Karpas-422 (cell line): ENCODE data around the gene NOL4L. TPM values are rescaled to one million over a fixed set of nuclear protein-coding genes. Genes with fewer than 3 reads are reported as not detected.
A peak's percentile ranks its signal among the peaks of the same experiment; 100 is the strongest.

Source experiments
- DNase-seq: peaks from one replicate; pipeline ENCODE4 v3.0.0-alpha.2; 2015
- H2AFZ ChIP-seq: fragments of 200-600 bp; sonication (generic); 2 replicates; pipeline ENCODE4 v1.6.1; 2014; ENCODE audit warnings: antibody characterized with exemption, low read length, mixed read lengths
- H3K27ac ChIP-seq: fragments of 200-600 bp; sonication (generic); 2 replicates; pipeline ENCODE4 v1.5.1; 2014; ENCODE audit warnings: mild to moderate bottlenecking, low read length, moderate library complexity
- H3K27me3 ChIP-seq: fragments of 200-600 bp; sonication (generic); 2 replicates; pipeline ENCODE4 v1.6.1; 2014; ENCODE audit warnings: low read length, mixed read lengths
- H3K36me3 ChIP-seq: fragments of 200-600 bp; sonication (generic); 2 replicates; pipeline ENCODE4 v1.6.1; 2014; ENCODE audit warnings: low read length, mixed read lengths; ENCODE audit not compliant: insufficient read depth
- H3K4me1 ChIP-seq: fragments of 200-600 bp; sonication (generic); 2 replicates; pipeline ENCODE4 v1.6.1; 2014; ENCODE audit warnings: mild to moderate bottlenecking, low read length, mixed read lengths
- H3K4me2 ChIP-seq: fragments of 200-600 bp; sonication (generic); 2 replicates; pipeline ENCODE4 v1.6.1; 2014; ENCODE audit warnings: low read length, low read depth, mild to moderate bottlenecking; ENCODE audit not compliant: poor library complexity, severe bottlenecking
- H3K4me3 ChIP-seq: fragments of 200-600 bp; sonication (generic); 2 replicates; pipeline ENCODE4 v1.5.1; 2014; ENCODE audit warnings: mild to moderate bottlenecking, antibody characterized with exemption, low read length, mixed read lengths
- H3K79me2 ChIP-seq: fragments of 200-600 bp; sonication (generic); 2 replicates; pipeline ENCODE4 v1.6.1; 2014; ENCODE audit warnings: mild to moderate bottlenecking, low read length, mixed read lengths
- H3K9ac ChIP-seq: fragments of 200-600 bp; sonication (generic); 2 replicates; pipeline ENCODE4 v1.6.0; 2014; ENCODE audit warnings: low read length
- H3K9me2 ChIP-seq: fragments of 200-600 bp; sonication (generic), shearing (Covaris generic); replicated peaks from 2 replicates; pipeline ENCODE4 v1.6.0; 2014; ENCODE audit warnings: mild to moderate bottlenecking, low read length, moderate library complexity; ENCODE audit not compliant: insufficient read depth
- H3K9me3 ChIP-seq: fragments of 300-700, 200-600 bp; sonication (generic); 2 replicates; pipeline ENCODE4 v1.6.1; 2014; ENCODE audit warnings: low read length, mixed read lengths
- H4K20me1 ChIP-seq: fragments of 200-600 bp; sonication (generic); 2 replicates; pipeline ENCODE4 v1.6.1; 2014; ENCODE audit warnings: mild to moderate bottlenecking, antibody characterized with exemption, low read length, low read depth; ENCODE audit not compliant: insufficient read depth
- total RNA-seq: library from RNA; depleted of rRNA; stranded (reverse); fragments of >200 nt; shearing (Covaris generic); gene quantifications from 2 replicates; pipeline ENCODE4 v1.2.3, GENCODE V29; 2014; ENCODE audit warnings: low replicate concordance

Gene NOL4L
- total RNA-seq, 1 experiment from 2014 or later = 1.5 TPM

DNA sequence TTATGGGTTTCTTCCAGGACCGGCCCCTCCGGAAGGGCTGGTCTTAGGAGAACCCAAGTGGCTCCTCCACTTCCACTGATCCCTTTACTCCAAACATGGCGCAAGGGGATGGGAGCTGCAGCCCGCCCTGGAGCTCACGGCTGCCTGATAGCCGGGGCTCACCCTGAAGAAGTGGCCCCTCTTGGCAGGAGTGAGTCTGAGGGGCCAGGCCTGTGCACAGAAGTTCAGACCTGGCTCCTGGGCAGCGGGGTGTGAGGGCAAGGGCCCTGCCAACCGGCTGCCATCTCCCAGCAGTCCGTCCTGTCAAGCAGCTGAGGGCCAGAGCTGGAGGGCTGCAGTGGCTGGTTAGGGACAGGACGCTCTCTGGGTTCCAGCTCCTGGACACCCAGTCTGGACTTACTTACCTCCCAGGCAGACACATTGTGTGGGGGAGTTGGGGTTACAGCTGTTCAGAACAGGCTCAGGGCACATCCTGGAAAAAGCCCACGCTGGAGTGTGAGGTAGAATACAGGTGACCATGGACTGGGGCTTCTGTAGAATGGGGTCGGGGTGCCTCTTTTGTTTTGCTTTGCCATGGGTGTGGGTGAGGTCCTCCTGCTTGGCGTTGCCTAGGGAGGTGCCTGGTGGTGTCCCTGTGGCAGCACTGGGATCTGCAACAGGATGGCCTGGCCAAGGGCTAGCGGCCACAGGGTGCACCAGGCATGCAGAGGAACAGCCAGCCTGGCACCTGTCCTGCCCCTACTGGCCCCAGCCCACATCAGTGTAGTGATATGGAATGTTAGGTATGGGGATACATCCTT is 138.6 kb downstream of the NOL4L start:
- no peaks in the 10 kb centered on the region for H3K9me2 ChIP-seq
- no peak overlapping the region for H2AFZ ChIP-seq
- peaks cover 6% of the 10 kb centered on the region; the same call in 1 of the 2 replicates for H4K20me1 ChIP-seq
- H3K4me2 ChIP-seq = no peak overlapping the region
- no peaks in the 10 kb centered on the region for H3K79me2 ChIP-seq
- DNase-seq = no peak
- no peak overlapping the region for H3K4me3 ChIP-seq
- no peaks in the 10 kb centered on the region for H3K36me3 ChIP-seq
- H3K27me3 ChIP-seq = no peaks in the 10 kb centered on the region
- H3K4me1 ChIP-seq = peaks cover 28% of the 10 kb centered on the region
- H3K9me3 ChIP-seq = no peaks in the 10 kb centered on the region
- H3K27ac ChIP-seq = no peak overlapping the region
- H3K9ac ChIP-seq = no peak overlapping the region

DNA sequence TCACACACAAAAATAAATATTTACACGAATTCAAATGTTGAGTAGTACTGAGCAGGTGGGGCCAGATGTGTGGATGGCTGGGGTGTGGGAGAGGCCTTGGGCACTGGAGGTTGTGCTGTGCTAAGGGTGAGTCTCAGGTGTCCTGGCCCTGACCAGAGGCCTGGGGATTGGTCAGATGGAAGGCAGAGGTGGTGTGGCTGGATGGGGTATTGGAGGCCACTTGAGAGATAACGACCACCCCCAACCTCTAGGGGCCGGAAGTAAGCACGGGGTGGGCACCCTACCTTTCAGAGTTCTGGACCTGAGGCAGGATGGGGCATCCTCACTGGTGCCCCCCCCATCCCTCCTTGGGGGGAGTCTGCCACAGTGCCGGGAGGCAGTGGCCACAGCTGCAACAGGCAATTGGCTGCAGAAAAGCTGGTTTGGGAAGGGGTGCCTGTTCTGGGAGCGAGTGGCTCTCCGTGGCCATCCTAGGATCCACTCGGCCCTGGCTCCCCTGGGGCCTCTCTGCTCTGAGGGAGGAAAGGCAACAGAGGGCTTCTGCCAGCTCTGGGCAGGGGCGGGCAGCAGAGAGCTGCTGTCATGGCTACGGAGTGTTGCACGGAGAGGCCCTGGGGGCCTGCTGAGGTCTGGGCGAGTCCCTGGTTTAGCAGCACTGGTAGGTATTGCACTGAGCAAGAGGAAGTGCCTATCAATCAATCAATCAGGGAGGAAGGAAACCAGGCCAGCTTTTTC is 139.4 kb downstream of the NOL4L start:
- H3K9me3 ChIP-seq = no peaks in the 10 kb centered on the region
- H3K4me2 ChIP-seq = no peak overlapping the region
- no peak overlapping the region for H3K4me3 ChIP-seq
- H3K9ac ChIP-seq = no peak overlapping the region
- peaks cover 8% of the 10 kb centered on the region; the same call in 1 of the 2 replicates for H4K20me1 ChIP-seq
- H3K27me3 ChIP-seq = no peaks in the 10 kb centered on the region
- H3K27ac ChIP-seq = no peak overlapping the region
- H3K9me2 ChIP-seq = no peaks in the 10 kb centered on the region
- no peak overlapping the region for H2AFZ ChIP-seq
- peak; percentile 61 for DNase-seq
- H3K4me1 ChIP-seq = peaks cover 33% of the 10 kb centered on the region
- no peaks in the 10 kb centered on the region for H3K36me3 ChIP-seq
- H3K79me2 ChIP-seq = no peaks in the 10 kb centered on the region

DNA sequence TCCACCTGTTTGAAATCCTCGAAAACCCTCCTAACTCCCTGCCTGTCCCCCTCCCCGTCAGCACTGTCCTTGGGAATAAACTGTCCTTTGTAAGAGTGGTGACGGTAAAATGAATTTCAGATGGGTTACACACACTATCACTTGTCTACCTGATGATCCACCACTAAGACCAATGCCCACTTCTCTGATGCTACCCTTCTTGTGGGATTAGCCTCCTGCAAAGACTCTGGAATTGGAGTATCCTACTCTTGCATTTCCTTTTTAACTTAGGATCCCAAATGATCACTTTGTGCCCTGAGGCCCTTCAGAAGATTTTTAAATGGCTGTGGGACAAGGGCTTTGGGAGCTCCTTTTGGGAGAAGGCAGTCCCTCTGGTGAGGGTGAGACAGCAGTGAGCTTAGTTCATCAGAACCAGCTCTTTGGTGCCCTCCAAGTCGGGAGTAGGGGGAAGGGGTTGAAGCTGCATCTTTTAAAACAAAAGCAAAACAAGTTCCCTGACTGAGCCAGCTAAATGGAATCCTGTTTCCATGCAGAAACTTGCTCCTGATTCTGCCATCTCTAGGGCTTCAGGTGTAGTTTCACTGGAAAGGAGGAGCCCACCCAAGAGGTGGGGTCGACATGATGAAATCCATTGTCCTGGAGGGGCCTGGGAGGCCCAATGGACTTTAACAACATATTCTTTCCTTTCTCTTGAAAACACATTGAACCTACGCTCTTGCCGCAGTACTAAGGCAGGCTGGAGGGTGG is 140.5 kb downstream of the NOL4L start:
- Histone ChIP-seq H3K4me1 (peaks cover 27% of the 10 kb centered on the region), H3K9ac (no peak overlapping the region), H3K27ac (no peak overlapping the region), H2AFZ (no peak overlapping the region), H3K79me2 (no peaks in the 10 kb centered on the region), H3K27me3 (no peaks in the 10 kb centered on the region), H3K4me3 (no peak overlapping the region), H3K36me3 (no peaks in the 10 kb centered on the region), H4K20me1 (peaks cover 9% of the 10 kb centered on the region; the same call in 1 of the 2 replicates), H3K4me2 (no peak overlapping the region), H3K9me3 (no peaks in the 10 kb centered on the region), H3K9me2 (no peaks in the 10 kb centered on the region)
- DNase-seq = no peak

DNA sequence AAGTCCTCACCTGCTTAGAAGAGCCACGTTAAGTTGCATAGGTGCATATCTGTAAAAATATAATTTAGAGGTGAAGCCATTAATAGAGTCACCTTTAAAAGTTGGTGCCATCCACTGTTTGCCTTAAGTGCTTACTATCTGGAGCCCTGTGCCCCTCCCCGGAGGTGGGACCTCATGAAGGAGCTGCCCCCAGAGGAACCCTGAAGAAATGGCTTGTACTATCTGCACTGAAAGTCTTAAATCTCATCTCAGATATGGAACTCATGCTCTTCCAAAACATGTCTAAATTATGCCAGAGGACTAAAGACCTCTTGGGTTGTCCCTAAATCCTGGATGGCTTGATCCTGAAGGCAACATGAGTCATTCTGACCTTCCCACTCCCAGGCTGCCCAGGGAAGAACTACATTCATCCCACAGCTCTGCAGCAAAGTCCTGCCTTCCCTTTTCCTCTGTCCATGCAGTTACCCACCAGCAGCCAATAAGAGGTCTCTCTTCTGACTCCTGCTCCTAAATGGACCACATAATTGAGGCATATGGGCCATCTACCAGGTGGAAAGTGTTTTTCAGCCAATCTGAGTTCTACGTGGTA is 141.7 kb downstream of the NOL4L start:
- H3K27ac ChIP-seq = no peak overlapping the region
- H3K9me3 ChIP-seq = no peaks in the 10 kb centered on the region
- H3K9ac ChIP-seq = no peak overlapping the region
- H4K20me1 ChIP-seq = peaks cover 9% of the 10 kb centered on the region; the same call in 1 of the 2 replicates
- 0 out of 2 replicates have a peak, but pooled peaks cover 8% of the 10 kb centered on the region for H3K36me3 ChIP-seq
- DNase-seq = peak; percentile 62
- H3K4me3 ChIP-seq = no peak overlapping the region
- no peaks in the 10 kb centered on the region for H3K27me3 ChIP-seq
- H3K4me1 ChIP-seq = peaks cover 17% of the 10 kb centered on the region
- no peaks in the 10 kb centered on the region for H3K79me2 ChIP-seq
- no peak overlapping the region for H2AFZ ChIP-seq
- no peaks in the 10 kb centered on the region for H3K9me2 ChIP-seq
- H3K4me2 ChIP-seq = no peak overlapping the region

DNA sequence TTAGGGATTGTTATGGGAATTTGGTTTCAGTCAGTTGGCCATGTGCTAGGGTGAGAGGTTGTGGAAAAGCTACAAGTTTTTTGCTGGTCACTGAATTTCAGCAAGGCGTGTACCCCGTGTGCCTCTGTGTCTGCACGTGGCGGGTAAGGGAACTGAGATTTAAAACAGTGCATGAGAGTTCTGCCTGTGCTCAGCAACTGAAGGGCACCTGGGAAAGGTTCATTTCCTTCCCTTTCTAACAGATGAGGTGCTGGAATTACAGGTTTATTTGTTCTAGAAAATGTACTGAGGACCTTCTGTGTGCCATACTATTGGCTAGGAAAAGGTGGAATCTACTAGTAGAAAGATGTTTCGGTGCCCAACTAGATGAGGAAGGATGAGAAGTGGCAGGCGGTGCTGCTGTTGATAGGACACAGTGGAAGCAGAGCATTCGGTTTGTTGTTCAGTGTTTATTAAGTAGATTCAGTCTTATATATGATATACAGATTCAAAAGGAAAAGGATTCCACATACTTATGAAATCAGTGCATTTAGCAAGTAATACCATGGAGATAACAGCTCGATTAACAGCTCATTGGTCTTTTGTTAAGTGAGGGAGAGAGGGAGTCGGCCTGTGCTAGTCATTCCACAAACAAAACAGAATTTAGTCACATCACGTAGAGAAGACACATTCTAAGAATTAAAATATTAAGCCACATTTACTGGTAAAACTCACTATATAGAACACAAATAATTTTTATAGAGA is 142.3 kb downstream of the NOL4L start:
- H3K27ac ChIP-seq = no peak overlapping the region
- no peaks in the 10 kb centered on the region for H3K27me3 ChIP-seq
- no peak overlapping the region for H3K9ac ChIP-seq
- no peaks in the 10 kb centered on the region for H3K79me2 ChIP-seq
- peaks cover 17% of the 10 kb centered on the region for H3K4me1 ChIP-seq
- H3K4me3 ChIP-seq = no peak overlapping the region
- peaks cover 9% of the 10 kb centered on the region; the same call in 1 of the 2 replicates for H4K20me1 ChIP-seq
- H3K9me3 ChIP-seq = no peaks in the 10 kb centered on the region
- H3K36me3 ChIP-seq = 0 out of 2 replicates have a peak, but pooled peaks cover 13% of the 10 kb centered on the region
- no peaks in the 10 kb centered on the region for H3K9me2 ChIP-seq
- no peak for DNase-seq
- H3K4me2 ChIP-seq = no peak overlapping the region
- no peak overlapping the region for H2AFZ ChIP-seq

- Histone ChIP-seq H3K9ac (no peak overlapping the region), H3K4me1 (peaks cover 17% of the 10 kb centered on the region), H3K9me3 (no peaks in the 10 kb centered on the region), H4K20me1 (peaks cover 9% of the 10 kb centered on the region; the same call in 1 of the 2 replicates), H3K4me2 (no peak overlapping the region), H3K27me3 (no peaks in the 10 kb centered on the region), H3K4me3 (no peak overlapping the region), H3K27ac (no peak overlapping the region), H3K9me2 (no peaks in the 10 kb centered on the region), H3K36me3 (peaks cover 13% of the 10 kb centered on the region; the same call in 1 of the 2 replicates), H2AFZ (no peak overlapping the region), H3K79me2 (no peaks in the 10 kb centered on the region)
- DNase-seq = no peak
Measured at GRCh38 chr20:32441638-32442037, 143.5 kb downstream of the NOL4L start.

DNA sequence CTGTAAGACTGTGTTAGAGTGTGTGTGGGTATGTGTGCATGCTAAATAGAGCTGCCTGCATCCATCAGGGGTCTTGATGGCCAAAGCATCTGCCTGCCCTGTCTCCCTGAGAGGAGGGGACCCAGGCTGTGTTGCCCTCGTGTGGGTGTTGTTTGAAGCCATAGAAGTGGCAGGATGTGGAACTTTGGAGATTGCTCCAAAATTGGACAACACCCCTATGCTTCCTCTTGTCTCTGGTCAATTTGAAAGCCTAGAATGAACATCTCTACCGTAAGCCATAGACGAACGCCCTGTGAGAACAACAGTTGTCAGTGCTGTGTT is 144.4 kb downstream of the NOL4L start:
- H3K9me2 ChIP-seq = no peaks in the 10 kb centered on the region
- H3K79me2 ChIP-seq = no peaks in the 10 kb centered on the region
- no peak overlapping the region for H3K4me3 ChIP-seq
- no peak overlapping the region for H2AFZ ChIP-seq
- peaks cover 14% of the 10 kb centered on the region for H3K4me1 ChIP-seq
- no peak overlapping the region for H3K4me2 ChIP-seq
- H3K9ac ChIP-seq = no peak overlapping the region
- peaks cover 13% of the 10 kb centered on the region; the same call in 1 of the 2 replicates for H3K36me3 ChIP-seq
- H3K27ac ChIP-seq = no peak overlapping the region
- no peaks in the 10 kb centered on the region for H3K9me3 ChIP-seq
- H4K20me1 ChIP-seq = peaks cover 9% of the 10 kb centered on the region; the same call in 1 of the 2 replicates
- DNase-seq = no peak
- no peaks in the 10 kb centered on the region for H3K27me3 ChIP-seq
